Left renal pelvis (tissue), 4 donors: Measurements from ENCODE around the gene IFNG-AS1. TPM values are rescaled to one million over a fixed set of nuclear protein-coding genes. Genes with fewer than 3 reads are reported as not detected.

Experiments
- DNase-seq, 4 donors: peaks; one replicate each; pipeline ENCODE4 v3.0.0-alpha.2; 2013; ENCODE audit warnings: low read depth in 4 of 4, low spot score in 3 of 4
- polyA plus RNA-seq, 4 donors: library from polyadenylated mRNA; unstranded; fragments of 120-200 nt; gene quantifications; one replicate each; pipeline ENCODE4 v1.2.1, GENCODE V29; 2013; ENCODE audit not compliant: insufficient read length in 4 of 4

The IFNG-AS1 gene
- under 1 TPM in 3 of 4 donors, not detected in 1; 0.13 to 0.27 (median 0.14) TPM for polyA plus RNA-seq

DNA sequence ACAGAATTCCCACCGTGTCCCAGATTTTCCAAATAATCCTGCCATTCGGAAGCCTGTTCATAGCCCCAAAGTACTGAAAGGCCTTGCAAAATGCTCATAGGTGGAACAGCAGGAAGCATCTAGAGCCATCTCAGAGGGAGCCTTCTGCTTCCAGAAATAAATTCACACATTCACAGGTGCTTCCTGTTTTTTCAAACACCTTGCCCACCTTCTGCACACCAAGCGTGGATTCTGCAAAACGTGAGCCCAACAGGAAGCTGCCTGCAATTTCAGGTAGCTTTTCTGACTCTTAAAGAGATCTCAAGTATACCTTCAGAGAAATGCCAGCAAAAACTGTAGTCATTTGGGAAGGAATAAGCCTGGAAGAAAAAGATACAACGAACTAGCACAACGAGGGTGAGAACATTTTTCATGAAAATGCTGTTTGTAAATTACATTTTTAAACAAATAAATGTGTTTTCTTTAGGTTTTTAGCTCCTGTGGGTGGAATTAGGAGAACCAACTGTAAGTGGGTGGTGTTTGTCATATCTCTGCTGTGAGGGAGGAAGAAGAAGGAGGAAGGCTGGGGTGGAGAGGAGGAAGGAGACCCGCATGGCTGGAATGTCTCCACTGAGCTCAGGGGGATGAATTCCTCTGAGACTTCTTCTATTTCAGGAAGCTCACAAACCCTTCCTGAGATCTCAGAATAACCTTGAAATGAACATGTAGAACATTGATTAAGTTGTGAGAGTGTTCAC, at the start of gene IFNG-AS1:
TSS of gene IFNG-AS1 (plus strand) at position 264 of the 737 bp plus-strand sequence.
- no peak for DNase-seq

- no peak for DNase-seq
Observed at GRCh38 chr12:67939611-67940010, 49.6 kb upstream of the IFNG-AS1 start.

DNA sequence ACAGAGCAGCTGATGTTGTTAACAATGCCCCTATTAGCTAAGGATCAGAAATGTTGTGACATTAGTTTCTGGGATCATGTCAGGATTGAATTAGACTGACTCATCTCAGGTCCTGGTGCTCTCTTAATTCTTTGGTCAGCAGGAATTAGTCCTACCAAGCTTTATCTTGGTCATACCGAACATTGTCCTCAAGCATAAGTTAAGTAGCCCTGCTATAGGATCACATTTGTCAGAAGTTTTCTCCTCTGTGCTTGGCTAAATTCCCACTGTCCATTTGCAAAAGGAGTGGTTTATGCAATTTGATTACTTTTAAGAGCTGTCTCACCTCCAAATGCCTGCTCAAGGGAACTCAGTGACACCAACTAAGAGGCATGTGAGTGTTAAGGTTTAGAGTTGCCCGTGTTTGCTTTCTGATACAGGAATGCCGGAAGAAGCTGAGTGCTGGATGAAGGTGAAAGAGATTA, 48.4 kb upstream of the IFNG-AS1 start:
- no peak for DNase-seq

- DNase-seq, result no peak
Observed at GRCh38 chr12:67942724-67943123, 46.5 kb upstream of the IFNG-AS1 start.

DNA sequence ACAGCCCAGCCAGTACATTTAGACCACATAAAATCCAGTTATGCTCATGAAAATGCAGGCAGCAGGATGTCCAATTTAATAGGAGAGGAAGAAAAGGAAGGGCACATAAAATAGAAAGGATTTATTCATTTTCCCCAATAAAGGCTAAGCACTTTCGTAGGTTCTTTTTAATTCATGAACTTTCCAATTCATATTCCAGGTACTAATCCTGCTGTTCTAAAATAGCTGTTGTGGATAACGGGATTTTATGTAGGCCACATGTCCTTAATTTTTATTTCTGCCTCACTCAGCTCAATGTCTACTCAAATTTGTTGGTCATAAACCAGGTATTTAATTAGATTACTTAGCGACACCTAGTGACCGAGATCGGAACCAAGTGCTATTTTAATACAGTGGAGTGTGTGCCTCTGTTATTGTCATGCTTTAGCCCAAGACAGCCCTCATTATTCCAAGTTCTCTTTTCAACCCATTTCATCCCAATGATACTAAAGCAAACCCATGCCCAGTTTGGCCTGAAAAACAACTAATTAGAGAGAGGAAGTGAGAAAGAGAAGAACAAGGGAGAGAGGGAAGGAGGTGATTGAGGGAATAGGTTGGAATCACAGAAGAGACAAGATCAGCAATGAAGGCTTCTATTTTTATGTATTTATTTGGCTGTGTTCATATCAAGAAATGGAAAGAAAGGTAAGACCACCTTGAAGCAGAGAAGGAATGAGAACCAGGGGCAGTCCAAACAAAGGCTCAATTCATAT, 45.9 kb upstream of the IFNG-AS1 start:
- DNase-seq, result peak; percentile 42 to 64 (median 56)

GRCh38 chr12:67944093-67944492, 45.2 kb upstream of the IFNG-AS1 start:
- no peak for DNase-seq

GRCh38 chr12:67952787-67953186, 36.5 kb upstream of the IFNG-AS1 start:
- DNase-seq, result no peak

DNA sequence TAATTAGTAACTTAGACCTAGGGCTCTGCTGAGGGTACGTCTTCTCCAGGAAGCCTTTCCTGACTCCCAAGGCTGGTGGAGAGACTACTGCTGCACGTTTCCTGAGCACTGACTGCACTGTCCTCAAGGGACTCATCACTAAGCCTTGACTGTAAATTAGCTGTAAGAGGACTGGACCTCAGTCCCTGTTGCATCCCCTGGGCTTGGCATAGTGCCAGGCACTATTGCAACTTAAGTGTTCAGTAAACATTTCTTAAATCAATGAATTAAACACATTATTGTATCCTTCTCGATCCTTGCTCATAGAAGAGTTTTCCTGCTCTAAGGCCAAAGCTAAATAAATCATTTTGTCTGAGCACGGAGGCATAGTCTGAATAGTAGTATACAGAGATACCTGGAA, 31.9 kb upstream of the IFNG-AS1 start:
- DNase-seq, result no peak

- no peak for DNase-seq
Observed at GRCh38 chr12:67958187-67958586, 31.1 kb upstream of the IFNG-AS1 start.

GRCh38 chr12:67964456-67964855, 24.8 kb upstream of the IFNG-AS1 start:
- DNase-seq, result no peak

GRCh38 chr12:67966560-67966959, 22.7 kb upstream of the IFNG-AS1 start:
- DNase-seq, result no peak

- no peak for DNase-seq
Observed at GRCh38 chr12:67968321-67968720, 20.9 kb upstream of the IFNG-AS1 start.

- DNase-seq, result no peak
Observed at GRCh38 chr12:67968725-67969124, 20.5 kb upstream of the IFNG-AS1 start.

- DNase-seq, result no peak
Observed at GRCh38 chr12:67969134-67969802, 20.0 kb upstream of the IFNG-AS1 start.

- DNase-seq, result no peak
Observed at GRCh38 chr12:67977668-67978067, 11.6 kb upstream of the IFNG-AS1 start.

- DNase-seq, result no peak
Observed at GRCh38 chr12:67980391-67980790, 8.9 kb upstream of the IFNG-AS1 start.

GRCh38 chr12:67981287-67982162, 7.7 kb upstream of the IFNG-AS1 start:
- no peak for DNase-seq

- DNase-seq, result no peak
Observed at GRCh38 chr12:67982164-67982563, 7.1 kb upstream of the IFNG-AS1 start.

DNA sequence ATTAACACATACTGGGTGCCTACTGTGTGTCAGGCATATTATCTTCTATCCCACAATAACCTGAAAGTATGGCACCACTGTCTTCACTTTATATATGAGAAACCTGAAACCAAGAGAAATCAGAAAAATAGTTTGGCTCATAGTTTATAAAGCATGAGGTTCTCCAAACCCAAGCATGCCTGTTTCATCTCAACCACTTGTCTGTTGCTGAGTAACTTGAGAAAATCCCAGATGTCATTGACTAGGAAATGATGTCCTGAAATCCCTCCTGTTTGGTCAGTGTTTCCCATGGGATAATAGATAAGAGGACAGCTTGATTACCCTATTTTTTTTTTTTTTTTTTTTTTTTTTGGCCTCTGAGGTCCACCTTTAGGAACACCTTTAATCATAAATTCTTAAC, 2.6 kb upstream of the IFNG-AS1 start:
- DNase-seq, result no peak

- DNase-seq, result no peak
Observed at GRCh38 chr12:67988601-67989021, 636 bp upstream of the IFNG-AS1 start.
